OCI-LY1 (cell line): Measurements from ENCODE around the gene FANCG.

Experiments used
- H2AFZ ChIP-seq: fragments of 200-600 bp; sonication (generic), shearing (Covaris generic); 2 replicates; pipeline ENCODE4 v1.6.0; 2014; ENCODE audit warnings: antibody characterized with exemption, mild to moderate bottlenecking, low read length
- H3F3A ChIP-seq: fragments of 200-600 bp; sonication (generic), shearing (Covaris generic); 2 replicates; pipeline ENCODE4 v1.6.0; 2014; ENCODE audit warnings: mild to moderate bottlenecking, antibody characterized with exemption, low read length, moderate library complexity; ENCODE audit not compliant: insufficient read depth
- H3K27ac ChIP-seq: fragments of 200-600 bp; sonication (generic); 2 replicates; pipeline ENCODE4 v1.5.1; 2014; ENCODE audit warnings: low read length, mixed run types, mild to moderate bottlenecking, low read depth; ENCODE audit not compliant: poor library complexity, severe bottlenecking
- H3K27me3 ChIP-seq: fragments of 200-600 bp; sonication (generic); 2 replicates; pipeline ENCODE4 v1.6.0; 2014; ENCODE audit warnings: antibody characterized with exemption, mild to moderate bottlenecking, low read length, moderate library complexity; ENCODE audit not compliant: insufficient read depth
- H3K36me3 ChIP-seq: fragments of 200-600 bp; sonication (generic); 2 replicates; pipeline ENCODE4 v1.6.1; 2014; ENCODE audit warnings: mild to moderate bottlenecking, antibody characterized with exemption, low read length, moderate library complexity, mixed read lengths; ENCODE audit not compliant: insufficient read depth
- H3K4me1 ChIP-seq: fragments of 200-600 bp; sonication (generic); 2 replicates; pipeline ENCODE4 v1.5.1; 2014; ENCODE audit warnings: mild to moderate bottlenecking, low read length, moderate library complexity; ENCODE audit not compliant: insufficient read depth, severe bottlenecking
- H3K4me2 ChIP-seq: fragments of 200-600 bp; sonication (generic), shearing (Covaris generic); 2 replicates; pipeline ENCODE4 v1.6.1; 2014; ENCODE audit warnings: low read length
- H3K4me3 ChIP-seq: fragments of 200-600 bp; sonication (generic); 2 replicates; pipeline ENCODE4 v1.5.1; 2014; ENCODE audit warnings: low read length, low read depth, mild to moderate bottlenecking, mixed read lengths; ENCODE audit not compliant: poor library complexity, severe bottlenecking
- H3K79me2 ChIP-seq: fragments of 200-600 bp; shearing (Covaris generic); 2 replicates; pipeline ENCODE4 v1.6.1; 2016; ENCODE audit warnings: mixed run types, low read length, mixed read lengths; ENCODE audit not compliant: insufficient read depth
- H3K9ac ChIP-seq: fragments of 200-600 bp; sonication (generic), shearing (Covaris generic); 2 replicates; pipeline ENCODE4 v1.6.1; 2014; ENCODE audit warnings: mild to moderate bottlenecking, low read length, mixed read lengths
- H3K9me2 ChIP-seq: fragments of 200-600 bp; sonication (generic), shearing (Covaris generic); 2 replicates; pipeline ENCODE4 v1.6.1; 2014; ENCODE audit warnings: low read depth, mild to moderate bottlenecking, low read length, mixed read lengths
- H3K9me3 ChIP-seq: fragments of 200-600 bp; shearing (Covaris generic); 2 replicates; pipeline ENCODE4 v1.6.1; 2014; ENCODE audit warnings: low read length, mixed read lengths
- H4K20me1 ChIP-seq: fragments of 200-600 bp; sonication (generic), shearing (Covaris generic); 2 replicates; pipeline ENCODE4 v1.6.0; 2016; ENCODE audit warnings: mild to moderate bottlenecking, low read length; ENCODE audit not compliant: insufficient read depth
- EZH2 ChIP-seq: fragments of 200-600 bp; sonication (generic), shearing (Covaris generic); IDR thresholded peaks from 2 replicates; pipeline ENCODE4 v1.8.0; 2017; ENCODE audit warnings: borderline replicate concordance, mixed run types, mild to moderate bottlenecking, antibody characterized with exemption, low read length, moderate library complexity, mixed read lengths
- TF ChIP-seq, protein P1 (sequence below): fragments of 200-600 bp; sonication (generic), shearing (Covaris generic); IDR thresholded peaks from 2 replicates; pipeline ENCODE4 v1.5.1; 2017; ENCODE audit warnings: mild to moderate bottlenecking, antibody characterized with exemption, low read length, moderate library complexity, mixed read lengths

Gene FANCG

DNA sequence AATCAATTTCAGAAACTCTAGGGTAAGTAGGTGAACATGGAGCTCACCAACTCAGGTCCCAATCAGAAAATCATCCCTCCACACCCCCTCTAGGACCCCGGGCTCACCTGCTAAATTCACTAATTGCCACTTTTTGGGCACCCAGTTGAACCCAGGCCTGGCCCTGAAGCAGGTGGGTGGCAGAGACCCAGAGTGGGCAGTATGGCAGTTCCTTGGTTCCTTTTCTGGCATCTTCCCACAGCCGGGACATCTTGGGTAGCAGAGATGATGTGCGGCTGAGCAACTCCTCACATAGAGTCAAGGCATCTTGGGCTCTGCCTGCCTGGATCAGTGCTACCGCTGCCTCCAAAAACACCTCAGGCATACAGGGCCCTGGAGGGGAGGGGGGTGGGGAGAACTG, 4.4 kb downstream of the FANCG start:
- Histone ChIP-seq H3K9me3 (no peaks in the 10 kb centered on the region), H3K27me3 (no peaks in the 10 kb centered on the region), H3K9ac (no peak overlapping the region), H3K27ac (no peak overlapping the region), H3K79me2 (peaks cover 22% of the 10 kb centered on the region), H3F3A (no peaks in the 10 kb centered on the region), H3K4me1 (peaks cover 32% of the 10 kb centered on the region), H2AFZ (no peak overlapping the region), H3K9me2 (no peaks in the 10 kb centered on the region), H4K20me1 (no peaks in the 10 kb centered on the region), H3K4me2 (no peak overlapping the region), H3K36me3 (peaks cover 45% of the 10 kb centered on the region), H3K4me3 (no peak overlapping the region)
- TF ChIP-seq, protein P1, sequence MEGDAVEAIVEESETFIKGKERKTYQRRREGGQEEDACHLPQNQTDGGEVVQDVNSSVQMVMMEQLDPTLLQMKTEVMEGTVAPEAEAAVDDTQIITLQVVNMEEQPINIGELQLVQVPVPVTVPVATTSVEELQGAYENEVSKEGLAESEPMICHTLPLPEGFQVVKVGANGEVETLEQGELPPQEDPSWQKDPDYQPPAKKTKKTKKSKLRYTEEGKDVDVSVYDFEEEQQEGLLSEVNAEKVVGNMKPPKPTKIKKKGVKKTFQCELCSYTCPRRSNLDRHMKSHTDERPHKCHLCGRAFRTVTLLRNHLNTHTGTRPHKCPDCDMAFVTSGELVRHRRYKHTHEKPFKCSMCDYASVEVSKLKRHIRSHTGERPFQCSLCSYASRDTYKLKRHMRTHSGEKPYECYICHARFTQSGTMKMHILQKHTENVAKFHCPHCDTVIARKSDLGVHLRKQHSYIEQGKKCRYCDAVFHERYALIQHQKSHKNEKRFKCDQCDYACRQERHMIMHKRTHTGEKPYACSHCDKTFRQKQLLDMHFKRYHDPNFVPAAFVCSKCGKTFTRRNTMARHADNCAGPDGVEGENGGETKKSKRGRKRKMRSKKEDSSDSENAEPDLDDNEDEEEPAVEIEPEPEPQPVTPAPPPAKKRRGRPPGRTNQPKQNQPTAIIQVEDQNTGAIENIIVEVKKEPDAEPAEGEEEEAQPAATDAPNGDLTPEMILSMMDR: no peak
- TF ChIP-seq EZH2: no peak

DNA sequence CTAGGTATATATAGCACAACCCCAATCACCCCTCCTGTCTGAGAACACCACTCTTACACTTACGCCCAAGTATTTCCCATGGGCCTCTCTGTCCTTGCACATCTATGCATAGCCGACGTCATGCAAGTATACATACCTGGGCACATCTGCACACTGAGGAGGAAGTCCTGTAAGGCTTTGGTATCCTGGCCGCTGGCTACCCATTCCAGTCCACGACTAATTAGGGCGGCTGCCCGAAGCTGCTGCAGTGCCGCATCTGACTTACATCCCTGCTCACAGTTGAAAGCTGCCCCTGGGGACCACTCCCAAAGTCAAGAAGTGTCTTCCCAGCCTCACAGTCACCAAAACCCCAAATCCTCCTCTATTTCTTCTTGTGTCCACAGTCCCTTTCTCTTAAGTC, 5.0 kb downstream of the FANCG start:
- Histone ChIP-seq H3K79me2 (peaks cover 27% of the 10 kb centered on the region), H3K27ac (no peak overlapping the region), H3K9me2 (no peaks in the 10 kb centered on the region), H4K20me1 (no peaks in the 10 kb centered on the region), H3K9me3 (no peaks in the 10 kb centered on the region), H2AFZ (no peak overlapping the region), H3K4me3 (no peak overlapping the region), H3K4me2 (no peak overlapping the region), H3K36me3 (peaks cover 50% of the 10 kb centered on the region), H3K27me3 (no peaks in the 10 kb centered on the region), H3K9ac (no peak overlapping the region), H3F3A (no peaks in the 10 kb centered on the region), H3K4me1 (peaks cover 35% of the 10 kb centered on the region)
- TF ChIP-seq, protein P1: no peak
- no peak for TF ChIP-seq EZH2

DNA sequence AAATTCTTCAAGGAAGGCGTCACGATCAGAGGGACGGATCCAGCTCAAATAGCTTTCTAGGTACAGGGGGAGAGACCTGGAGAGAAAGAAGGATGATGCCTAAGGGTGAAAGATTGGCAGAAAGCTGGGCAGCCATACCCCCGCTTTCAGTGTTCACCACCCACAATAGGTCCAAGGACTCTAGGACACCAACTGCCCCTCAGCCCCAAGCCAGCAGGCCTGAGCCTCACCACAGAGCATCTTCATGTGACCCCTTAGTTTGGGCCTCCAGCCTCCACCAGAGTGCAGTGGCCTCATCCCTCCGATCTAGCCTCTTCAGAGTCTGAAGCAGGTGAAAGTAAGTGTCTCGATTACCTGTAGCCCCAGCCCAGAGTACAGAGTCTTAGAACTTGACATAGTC, 5.6 kb downstream of the FANCG start:
- H3K79me2 ChIP-seq: peaks cover 31% of the 10 kb centered on the region
- H4K20me1 ChIP-seq: no peaks in the 10 kb centered on the region
- H2AFZ ChIP-seq: no peak overlapping the region

More for the DNA sequence above, 5.6 kb downstream of the FANCG start:
- H3K4me3 ChIP-seq: no peak overlapping the region
- no peaks in the 10 kb centered on the region for H3K9me2 ChIP-seq
- no peaks in the 10 kb centered on the region for H3K9me3 ChIP-seq
- peaks cover 39% of the 10 kb centered on the region for H3K4me1 ChIP-seq
- H3K9ac ChIP-seq: no peak overlapping the region
- H3K27ac ChIP-seq: no peak overlapping the region
- H3K36me3 ChIP-seq: peaks cover 53% of the 10 kb centered on the region
- no peak overlapping the region for H3K4me2 ChIP-seq
- no peaks in the 10 kb centered on the region for H3K27me3 ChIP-seq
- TF ChIP-seq, protein P1: no peak
- TF ChIP-seq EZH2: no peak
- H3F3A ChIP-seq: no peaks in the 10 kb centered on the region
